ENCODE data around the gene WFDC10A.
"Not testable (repeated sequence)": the region's sequence is repeated elsewhere in the genome, so short reads cannot be mapped to it uniquely, and the experiment has no call there.

Gene WFDC10A

DNA sequence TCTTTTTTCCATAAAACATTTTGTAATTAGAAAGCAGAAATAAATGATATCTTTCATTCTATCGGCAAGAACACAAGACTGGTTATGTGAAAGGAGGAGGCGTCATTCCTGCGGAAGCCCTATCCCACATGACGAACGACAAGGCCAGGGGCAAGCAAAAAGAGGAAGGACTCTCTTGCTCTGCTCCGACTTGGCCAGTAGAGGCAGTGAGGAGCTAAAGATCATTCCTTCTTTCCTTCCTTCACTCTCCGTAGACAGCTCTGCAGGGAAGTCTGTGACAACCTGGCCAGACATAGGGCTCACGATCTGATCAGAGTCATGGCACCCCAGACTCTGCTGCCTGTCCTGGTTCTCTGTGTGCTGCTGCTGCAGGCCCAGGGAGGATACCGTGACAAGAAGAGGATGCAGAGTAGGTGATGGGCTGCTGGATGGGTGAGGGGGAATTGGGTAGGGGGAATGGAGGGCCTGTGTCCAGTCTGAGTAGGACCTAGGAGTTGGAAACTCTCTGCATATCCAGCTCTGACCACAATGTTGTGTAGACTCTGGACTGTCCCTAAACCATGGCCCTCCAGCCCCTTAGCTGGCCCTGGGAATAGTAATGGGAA is at the start of gene WFDC10A:
Gene WFDC10A, plus strand, starts transcription at position 244 of the 605 bp plus-strand sequence. Its CDS starts 75 bp downstream, at position 319.
- no peak for DNase-seq

DNA sequence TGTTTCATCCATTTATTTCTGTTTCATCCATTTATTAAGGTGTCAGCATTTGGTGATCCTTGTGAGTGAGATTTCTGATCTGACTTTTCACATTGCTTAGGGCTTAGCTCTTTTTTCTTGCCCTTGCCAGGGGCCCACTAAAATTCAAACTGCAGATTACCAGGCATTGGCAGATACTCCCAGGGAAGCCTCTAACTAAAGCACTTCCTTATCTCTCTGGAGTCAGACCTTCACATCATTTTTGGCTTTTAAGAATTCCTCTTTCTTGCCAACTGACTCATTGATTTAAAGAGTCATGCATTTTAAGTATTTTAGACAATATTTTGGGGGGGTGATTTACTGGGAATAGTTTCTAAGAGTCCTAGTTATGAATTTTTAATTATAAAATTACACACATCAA is 47.8 kb upstream of the WFDC10A start:
- no peak for DNase-seq

DNA sequence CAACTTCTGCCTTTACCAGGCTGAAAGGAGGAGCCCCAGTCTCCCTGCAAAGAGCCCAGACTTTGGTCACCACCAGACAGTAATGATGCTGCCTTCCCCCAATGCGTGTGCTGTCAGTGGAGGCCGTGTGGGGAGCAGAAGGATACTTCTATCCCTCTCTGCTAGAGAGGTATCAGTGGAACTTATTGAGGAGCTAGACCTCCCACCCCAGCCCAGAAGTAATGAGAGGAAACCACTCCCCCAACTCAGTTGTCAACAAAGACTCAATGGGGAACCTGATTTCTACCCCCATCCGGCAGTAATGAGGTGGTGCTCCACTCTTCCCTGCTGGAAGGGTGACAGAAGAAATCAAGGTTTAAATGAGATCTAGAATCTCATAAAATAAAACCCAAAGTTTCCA is 46.0 kb upstream of the WFDC10A start:
- no peak for DNase-seq

DNA sequence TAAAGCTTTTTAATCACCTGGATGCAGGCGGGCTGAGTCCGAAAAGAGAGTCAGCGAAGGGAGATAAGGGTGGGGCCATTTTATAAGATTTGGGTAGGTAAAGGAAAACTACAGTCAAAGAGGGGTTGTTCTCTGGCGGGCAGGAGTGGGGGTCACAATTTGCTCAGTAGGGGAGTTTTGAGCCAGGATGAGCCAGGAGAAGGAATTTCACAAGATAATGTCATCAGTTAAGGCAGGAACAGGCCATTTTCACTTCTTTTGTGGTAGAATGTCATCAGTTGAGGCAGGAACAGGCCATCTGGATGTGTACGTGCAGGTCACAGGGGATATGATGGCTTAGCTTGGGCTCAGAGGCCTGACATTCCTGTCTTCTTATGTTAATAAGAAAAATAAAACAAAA is 45.2 kb upstream of the WFDC10A start:
- not testable (repeated sequence) for DNase-seq

DNA sequence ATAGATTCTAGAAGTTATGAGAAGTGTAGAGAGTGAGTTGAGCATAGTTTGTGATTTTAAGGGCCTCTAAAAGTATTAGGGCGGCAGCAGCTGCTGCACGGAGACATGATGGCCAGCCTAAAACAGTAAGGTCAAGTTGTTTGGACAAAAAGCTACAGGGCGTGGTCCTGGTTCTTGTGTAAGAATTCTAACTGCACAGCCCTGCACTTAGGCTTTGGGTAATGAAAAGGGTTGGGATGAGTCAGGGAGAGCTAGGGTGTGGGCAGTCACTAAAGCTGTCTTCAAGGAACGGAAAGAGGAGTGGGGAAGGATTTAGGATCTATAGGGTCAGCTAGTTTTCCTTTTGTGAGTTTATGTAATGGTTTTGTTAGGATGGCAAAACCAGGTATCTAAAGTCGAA is 43.6 kb upstream of the WFDC10A start:
- DNase-seq = not testable (repeated sequence)

DNA sequence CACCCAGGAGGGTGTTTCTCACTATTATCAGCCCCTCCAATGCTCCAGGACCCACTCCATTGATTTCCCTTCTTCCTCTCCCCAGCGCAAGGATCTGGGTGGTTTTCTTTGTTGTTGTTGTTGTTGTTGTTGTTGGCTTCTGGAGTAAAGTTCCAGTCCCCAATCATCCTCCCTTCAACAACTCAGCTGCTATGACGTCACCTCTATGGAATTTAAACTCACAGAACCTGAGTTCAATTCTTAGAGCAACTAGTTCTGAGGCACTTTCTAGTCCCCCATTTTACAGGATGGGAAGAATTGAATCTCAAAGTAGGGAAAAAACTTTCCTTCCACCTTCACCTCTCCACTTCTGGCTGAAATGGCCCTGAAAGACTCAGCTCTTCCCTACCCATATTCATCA is 40.7 kb upstream of the WFDC10A start:
- DNase-seq = no peak

DNA sequence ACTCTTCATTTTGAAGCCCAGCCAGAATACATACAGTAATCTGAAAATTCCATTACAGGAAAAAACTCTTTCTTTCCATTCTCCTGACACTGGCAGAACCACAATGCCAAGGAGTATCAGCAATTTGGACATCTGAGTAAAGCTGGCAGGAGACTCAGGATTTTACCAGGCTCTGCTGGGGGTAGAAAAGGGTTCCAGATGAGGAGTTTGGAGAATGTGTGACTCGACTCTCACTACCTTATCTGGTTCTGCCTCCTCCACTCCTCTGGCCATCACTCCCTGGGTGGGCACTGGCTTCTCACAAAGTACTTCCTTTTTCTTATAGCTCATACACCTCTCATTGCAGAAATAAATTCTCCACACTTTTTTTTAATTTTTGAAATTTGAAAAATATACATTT is 39.8 kb upstream of the WFDC10A start:
- no peak for DNase-seq

DNA sequence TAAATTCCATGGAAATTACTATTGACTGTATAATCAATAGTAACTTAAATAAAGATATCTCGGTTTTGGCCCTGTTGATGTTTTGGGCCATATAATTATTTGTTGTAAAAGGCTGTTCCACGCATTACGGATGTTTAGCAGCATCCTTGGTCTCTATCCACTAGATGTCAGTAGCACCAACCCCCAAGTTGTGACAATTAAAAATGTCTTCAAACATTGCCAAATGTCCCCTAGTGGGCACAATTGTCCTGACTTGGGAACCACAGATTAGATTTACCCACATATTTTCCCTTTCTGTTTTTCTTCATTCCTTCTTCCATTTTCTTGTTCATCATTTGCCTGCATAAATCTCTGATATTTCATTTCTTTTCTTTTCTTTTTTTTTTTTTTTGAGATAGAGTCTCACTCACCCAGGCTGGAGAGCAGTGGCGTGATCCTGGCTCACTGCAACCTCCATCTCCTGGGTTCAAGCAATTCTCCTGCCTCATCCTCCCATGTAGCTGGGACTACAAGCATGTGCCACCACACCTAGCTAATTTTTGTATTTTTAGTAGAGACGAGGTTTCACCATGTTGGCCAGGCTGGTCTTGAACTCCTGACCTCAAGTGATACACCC is 36.9 kb upstream of the WFDC10A start:
- DNase-seq = peak; percentile 6

DNA sequence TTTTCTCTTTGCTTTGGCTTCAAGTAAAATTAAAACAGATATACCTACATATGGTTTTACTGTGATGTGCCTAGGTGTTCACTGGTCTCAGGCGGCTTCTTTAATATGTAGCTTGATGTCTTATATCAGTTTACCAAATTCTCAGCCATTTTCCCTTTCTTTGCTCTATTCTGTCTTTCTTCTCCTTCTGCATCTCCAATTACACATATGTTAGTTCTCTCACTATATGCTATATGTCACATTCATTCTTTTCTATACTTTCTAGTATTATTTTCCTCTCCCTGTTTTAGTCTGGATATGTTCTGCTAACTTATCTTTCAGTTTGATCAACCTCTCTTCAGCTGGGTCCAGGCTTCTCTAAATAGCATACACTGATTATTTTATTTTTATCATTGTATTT is 36.0 kb upstream of the WFDC10A start:
- DNase-seq = no peak

DNA sequence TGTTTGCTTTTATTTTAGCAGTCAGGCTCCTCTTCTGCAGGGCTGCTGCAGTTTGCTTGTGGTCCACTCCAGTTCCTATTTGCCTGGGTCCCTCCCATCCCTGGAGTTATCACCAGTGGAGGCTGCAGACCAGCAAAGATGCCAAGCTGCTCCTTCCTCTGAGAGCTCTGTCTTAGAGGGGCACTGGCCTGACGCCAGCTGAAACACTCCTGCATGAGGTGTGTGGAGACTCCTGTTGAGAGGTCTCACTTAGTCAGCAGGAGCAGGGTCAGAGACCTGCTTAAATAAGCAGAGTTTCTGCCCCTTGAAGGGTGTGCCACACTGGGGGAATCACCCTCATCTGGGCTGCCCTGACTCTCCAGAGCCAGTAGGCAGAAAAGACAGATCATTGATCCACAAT is 34.3 kb upstream of the WFDC10A start:
- DNase-seq = no peak

DNA sequence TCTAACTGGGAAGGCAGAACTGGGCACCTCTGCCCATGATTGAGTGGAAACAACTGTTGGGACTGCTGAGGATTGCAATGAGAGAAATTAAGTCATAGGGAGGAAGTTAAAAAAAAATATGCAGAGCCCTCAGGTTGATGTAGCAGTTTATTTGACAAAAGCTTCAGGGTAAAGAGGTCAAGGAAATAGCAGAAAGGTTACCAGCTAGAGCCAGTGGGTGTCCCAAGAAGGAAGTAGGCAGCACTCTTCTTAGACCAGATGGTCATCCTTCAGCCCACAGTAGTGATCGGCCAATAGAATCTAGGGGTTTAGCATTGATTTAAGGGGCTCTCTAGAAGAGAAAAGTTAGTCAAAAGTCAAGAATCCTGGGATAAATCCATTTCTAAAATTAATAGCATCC is 21.7 kb upstream of the WFDC10A start:
- DNase-seq = no peak

DNA sequence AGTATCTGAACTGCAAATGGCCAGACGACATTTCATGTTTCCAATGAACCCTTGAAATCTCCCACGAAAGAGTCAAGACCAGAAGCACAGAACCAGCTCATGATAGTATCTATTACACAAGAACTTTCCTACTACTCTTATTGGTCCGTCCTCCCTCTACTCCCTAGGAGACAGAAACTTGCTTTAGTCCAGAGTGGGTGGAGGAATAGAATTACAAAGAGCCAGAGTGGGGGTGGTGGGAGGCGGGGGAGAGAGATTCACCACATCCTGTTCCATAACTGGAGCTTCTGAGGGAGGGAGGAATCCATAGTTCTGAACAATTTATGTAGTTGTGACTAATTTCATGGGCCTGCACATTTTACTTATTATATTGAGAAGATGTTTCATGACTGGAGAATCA is 18.5 kb upstream of the WFDC10A start:
- DNase-seq = no peak

DNA sequence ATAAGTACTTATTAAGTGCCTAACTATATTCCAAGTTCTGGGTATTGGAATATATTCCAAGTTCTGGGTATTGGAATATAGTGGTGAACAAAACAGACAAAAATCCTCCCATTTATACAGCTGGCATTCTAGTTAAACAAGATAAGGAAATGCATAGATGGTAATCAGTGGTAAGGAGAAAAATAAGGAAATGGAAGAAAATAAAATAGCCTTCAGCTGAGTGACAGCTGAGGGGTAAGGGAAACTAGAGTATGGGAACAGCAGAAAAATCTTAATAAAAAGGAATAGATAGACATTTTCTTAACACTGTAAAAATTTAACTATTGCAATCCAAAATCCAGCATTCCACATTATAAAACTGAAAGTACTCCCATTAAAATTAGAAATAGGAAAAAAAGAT is 17.2 kb upstream of the WFDC10A start:
- DNase-seq = no peak

DNA sequence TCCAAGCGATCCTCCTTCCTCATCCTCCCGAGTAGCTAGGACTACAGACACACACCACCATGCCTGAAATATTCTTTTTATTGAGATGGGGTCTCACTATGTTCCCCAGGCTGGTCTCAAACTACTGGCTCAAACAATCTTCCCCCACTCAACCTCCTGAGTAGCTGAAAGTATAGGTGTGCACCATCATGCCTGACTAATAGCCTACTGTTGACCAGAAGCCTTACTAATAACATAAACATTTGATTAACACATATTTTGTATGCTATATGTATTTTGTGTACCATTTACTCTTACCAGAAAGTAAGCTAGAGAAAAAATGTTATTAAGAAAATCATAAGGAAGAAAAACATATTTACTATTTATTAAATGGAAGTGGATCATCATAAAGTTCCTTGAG is 11.9 kb upstream of the WFDC10A start:
- no peak for DNase-seq

DNA sequence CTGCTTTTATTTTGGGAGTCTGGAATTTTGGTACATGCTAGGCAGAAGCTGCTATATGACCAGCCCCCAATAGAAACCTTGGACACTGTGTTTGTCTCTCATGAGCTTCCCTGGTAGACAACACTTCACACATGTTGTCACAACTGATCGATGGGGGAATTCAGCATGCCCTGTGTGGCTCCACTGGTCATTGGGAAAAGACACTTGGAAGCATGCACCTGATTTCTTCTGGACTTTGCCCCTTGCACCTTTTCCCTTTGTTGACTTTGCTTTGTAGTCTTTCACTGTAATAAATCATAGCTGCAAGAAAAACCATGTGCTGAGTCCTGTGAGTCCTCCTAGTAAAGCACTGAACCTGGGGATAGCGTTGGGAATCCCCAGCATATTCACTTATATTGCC is 7.9 kb upstream of the WFDC10A start:
- no peak for DNase-seq

DNA sequence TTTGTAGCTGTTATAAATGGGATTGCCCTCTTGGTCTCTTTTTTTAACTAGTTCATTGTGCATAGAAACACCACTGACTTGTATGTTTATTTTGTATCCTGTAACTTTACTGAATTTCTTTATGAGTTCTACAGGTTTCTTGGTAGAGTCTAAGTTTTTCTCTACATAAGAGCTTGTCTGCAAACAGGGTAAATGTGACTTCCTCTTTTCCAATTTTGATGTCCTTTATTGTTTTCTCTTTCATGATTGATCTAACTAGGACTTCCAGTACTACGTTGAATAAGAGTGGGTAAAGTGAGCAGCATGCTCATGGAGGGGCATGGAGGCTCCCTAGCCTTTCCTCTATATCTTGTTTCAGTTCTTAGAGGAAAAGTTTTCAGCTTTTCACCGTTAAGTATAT is 3.0 kb upstream of the WFDC10A start:
- DNase-seq = no peak

DNA sequence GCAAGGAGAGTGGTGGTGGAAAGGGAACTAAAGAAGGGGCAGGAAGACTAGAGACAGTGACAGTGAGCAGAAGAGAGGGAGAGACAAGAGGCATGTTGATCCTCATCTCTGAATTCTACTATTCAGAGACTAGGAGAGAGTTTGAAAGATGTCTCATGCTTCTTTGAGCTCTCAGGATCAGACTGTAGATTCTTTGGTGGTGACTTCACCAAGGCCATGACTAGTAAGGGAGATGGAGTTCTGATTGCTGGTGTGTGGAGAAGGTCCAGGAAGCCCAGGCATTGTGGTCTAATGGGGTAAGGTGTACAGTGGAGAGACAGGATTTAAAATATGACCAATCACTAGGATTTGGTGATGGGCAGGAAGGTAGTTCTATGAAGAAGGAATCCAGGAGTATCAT is 832 bp downstream of the WFDC10A start:
- DNase-seq = no peak

DNA sequence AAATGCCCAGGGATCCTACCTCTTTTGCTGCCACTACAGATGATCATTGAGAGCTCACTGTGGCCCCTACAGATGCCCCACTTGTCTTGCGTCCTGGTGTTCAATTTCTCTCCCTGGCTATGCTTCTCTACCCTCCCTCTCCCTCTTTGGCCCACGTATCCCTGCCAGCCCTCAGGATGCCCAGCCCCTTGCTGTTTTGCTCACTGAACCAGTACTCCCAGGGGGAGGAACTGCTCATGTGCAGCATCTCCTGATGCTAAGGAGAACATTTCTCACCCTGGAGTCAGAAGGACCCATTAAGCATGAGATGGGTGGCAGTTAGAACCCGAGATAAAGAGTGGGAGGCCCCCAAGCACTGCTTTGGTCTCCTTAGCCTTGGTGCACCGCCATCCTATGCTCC is 1.6 kb downstream of the WFDC10A start, which contains the start of gene WFDC9:
Gene WFDC9, minus strand, starts transcription at position 101 of the 400 bp plus-strand sequence. CDS start 21,103 bp downstream, outside the sequence.
- no peak for DNase-seq

DNA sequence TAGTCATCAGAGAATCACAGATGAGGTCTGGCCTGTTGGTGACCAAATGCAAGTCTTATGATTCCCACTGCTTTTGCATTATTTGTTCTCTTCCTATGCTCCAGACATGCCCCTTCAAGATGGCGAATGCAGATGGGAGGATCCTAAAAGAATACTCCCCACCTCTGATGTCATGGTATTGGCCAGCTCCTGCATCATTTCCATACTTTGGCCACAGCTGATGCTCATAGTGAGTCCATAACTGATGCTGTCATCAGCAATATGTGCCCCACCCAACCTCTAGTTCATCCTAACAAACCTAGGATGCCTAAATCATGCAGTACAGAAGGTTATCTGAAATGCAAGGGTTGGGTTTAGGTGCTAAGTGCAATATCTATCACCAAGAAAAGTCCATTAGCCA is 7.0 kb downstream of the WFDC10A start:
- no peak for DNase-seq

DNA sequence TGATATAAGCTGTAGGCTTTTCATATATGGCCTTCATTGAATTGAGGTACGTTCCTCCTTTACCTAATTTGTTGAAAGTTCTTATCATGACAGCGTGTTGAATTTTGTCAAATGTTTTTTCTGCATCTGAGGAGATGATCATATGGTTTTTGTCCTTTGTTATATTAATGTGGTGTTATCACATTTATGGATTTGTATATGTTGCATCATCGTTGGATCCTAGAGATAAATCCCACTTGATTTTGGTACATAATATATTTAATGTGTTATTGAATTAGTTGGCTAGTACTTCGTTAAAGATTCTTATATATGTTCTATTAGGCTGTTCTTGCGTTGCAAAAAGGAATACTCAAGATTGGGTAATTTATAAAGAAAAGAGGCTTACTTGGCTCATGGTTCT is 10.1 kb downstream of the WFDC10A start:
- no peak for DNase-seq

DNA sequence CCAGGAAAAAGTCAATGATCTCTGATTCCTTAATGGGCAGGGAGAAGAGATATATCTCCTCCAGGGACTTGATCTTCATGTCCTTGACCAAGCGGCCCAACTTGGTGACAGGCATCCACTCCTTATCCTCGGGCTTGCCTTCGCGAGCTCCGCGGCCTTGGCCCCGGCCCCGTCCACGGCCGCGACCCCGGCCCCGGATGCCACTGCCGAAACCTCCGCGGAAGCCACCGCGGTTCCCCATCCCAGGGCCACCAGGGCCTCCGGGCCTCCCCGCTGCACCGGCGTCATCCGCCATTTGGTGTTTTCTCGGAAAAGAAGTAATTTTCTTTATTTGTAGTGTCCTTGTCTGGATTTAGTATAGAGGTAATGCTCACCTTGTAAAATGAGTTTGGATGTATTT is 11.5 kb downstream of the WFDC10A start:
- not testable (repeated sequence) for DNase-seq

DNA sequence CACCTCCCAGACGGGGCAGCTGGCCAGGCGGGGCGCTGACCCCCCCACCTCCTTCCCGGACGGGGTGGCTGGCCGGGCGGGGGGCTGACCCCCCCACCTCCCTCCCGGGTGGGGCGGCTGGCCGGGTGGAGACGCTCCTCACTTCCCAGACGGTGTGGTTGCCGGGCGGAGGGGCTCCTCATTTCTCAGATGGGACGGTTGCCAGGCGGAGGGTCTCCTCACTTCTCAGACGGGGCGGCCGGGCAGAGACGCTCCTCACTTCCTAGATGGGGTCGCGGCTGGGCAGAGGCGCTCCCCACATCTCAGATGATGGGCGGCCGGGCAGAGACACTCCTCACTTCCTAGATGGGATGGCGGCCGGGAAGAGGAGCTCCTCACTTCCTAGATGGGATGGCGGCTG is 16.3 kb downstream of the WFDC10A start:
- DNase-seq = not testable (repeated sequence)

DNA sequence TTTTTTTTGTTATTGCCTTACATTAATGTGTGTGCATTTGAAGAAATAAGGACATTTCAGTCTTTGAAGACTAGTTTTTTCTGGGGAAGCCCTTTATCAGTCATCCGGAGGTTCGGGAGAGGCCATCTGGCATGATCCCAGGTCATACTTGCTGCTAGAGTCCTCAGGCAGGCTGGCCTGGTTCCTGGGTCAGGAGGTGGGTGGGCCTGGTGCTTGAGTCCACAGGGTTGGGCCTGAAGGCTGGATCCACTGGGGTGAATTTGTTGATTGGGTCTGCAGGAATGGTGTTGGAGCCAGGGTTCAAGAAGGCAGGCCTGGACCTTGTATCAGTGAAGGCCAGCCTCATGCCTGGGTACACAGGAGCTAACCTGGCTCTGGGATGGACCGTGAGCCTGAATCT is 17.3 kb downstream of the WFDC10A start:
- no peak for DNase-seq

DNA sequence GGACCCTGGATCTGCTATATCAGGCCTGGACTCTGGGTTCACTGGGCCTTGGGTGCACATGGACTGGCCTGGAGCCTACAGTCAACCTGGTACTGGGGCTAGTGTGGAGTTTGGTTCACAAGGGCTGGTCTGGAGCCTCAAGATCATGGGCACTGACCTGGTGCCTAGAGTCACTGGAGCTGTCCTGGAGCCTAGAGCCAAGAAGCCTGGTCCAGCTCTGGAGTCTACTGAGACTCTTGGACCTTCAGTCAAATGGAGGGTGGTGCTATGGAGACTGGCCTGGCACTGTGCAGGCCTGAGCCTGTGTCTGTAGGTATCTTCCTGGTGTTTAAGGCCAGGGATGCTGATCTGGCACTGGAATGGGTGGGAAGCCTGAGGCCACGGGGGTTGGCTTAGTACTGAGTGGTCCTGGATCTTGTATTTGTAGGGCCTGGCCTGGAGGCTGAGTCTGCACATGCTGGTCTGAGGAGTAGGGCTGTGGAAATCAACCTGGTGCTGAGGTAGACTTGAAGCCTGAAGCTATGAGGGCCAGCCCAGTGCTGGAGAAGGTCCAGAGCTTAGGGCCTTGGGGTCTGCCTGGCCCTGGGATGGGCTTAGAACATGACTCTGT is 18.0 kb downstream of the WFDC10A start:
- no peak for DNase-seq
